HG03378 (cell line): ENCODE results near the gene SPIC.
"Not testable (repeated sequence)": the region's sequence is repeated elsewhere in the genome, so short reads cannot be mapped to it uniquely, and the experiment has no call there.

ENCODE experiments used
- ATAC-seq: cut with Tn5 transposase; IDR thresholded peaks from one replicate; pipeline ENCODE4 v1.9.1; 2021; ENCODE audit warnings: mild to moderate bottlenecking, moderate library complexity; ENCODE audit not compliant: unreplicated experiment

SPIC gene

DNA sequence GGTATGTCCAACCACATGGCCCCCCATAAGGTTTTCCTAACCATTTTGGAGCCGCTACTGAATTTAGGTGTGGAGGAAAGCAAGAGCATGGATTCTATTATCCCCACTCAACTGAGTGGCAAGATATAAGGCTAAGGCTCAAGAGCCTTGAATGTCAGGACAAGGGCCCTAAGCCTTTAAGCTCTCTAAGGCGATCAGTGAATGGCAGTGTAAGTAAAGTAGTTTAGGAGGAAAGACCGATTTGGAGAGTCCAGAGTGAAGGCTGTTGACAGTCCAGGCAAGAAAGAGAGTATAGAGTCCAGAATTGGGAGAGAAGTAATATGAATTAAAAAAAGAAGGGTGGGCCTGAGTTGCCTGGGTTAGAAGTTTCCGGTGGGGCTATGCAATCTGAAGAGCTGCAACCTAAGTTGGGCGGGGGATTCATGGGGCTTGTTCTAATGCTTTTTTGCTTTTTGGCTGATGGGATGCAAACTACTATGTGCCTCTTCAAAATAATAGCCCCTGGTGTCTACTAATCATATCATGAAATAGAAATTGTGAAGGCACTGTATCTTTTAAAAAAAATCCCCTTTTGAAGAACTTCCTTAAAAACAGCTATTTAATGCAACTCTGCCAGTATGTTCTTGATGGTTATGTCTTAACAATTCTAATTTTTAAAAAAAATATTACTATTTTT lies at the start of gene SPIC:
Gene SPIC (plus strand): TSS at position 626 of the 676 bp plus-strand sequence. CDS start 1,569 bp downstream, outside the sequence.
- no peak for ATAC-seq

DNA sequence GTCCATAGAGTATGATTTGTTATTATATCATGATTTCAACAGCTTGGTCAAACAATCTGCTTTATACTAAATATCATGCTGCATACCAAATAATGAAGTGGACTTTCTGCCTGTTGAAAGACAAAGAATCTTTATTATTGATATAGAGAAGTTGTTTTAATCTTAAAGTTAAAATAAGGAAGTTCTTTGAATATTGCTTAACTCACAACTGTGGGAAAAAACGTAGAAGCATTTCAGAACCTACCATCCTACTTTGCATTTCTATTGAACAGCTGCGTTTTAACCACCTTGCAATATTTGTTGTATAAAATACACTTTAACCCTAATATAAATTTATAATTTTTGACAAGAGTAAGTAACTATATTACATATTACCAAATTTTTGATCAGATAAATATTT lies 44.7 kb upstream of the SPIC start:
- no peak for ATAC-seq

DNA sequence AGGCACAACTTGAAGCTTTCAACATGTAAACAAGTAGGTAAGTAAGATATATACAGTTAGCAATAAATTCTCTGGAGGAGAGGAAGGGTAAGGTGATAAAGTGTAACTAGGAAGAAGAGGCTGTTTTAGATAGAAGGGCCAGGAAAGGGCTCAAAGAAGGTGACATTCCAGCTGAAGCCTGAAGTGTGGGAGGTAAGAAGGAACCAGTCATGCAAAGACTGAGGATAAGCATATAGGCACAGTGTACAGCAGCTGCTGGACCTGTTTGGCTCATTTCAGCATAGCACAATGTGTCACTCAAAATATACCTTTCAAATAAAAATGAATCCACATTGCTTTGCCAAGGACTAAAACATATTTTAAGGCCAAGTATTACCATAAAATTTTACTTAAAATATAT lies 39.0 kb upstream of the SPIC start:
- ATAC-seq = no peak

DNA sequence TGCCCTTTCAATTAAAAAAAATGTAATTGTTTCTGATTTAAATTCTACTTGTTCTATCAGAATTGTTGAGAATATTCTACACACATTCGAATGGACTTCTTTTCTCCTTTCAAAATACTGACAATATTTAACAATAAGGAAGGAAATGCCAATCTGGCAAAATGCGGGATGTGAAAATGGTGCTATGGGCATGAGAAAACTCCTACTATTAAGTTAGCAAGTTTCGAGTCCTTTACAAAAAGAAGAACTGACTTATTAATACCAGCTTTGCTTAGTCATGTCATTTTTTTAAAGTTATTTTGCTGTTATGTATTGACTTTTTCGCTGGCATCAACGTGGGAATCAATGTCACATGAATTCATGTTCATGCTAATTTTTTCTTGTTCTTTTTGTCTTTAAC lies 35.9 kb upstream of the SPIC start:
- no peak for ATAC-seq

DNA sequence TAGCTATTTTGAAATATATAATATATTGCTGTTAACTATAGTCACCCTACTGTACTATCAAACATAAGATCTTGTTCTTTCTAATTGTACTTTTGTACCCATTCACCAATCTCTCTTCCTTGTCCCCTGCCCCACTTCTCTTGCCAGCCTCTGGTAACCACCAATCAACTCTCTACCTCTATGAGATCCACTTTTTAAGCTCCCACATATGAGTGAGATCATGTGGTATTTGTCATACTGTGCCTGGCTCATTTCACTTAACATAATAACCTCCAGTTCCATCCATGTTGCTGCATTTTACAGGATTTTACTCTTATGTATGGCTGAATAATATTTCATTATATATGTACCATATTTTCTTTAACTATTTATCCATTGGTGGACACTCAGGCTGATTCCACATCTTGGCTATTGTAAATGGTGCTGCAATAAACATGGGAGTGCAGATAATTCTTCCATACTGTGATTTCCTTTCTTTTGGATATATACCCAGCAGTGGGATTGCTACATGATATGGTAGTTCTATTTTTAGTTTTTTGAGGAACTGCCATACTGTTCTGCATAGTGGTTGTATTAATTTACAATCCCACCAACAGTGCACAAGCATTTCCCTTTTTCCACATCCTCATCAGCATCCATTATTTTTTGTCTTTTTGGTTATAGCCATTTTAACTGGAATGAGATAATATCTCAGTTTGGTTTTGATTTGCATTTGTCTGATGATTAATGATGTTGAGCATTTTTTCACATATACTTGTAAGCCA lies 33.5 kb upstream of the SPIC start:
- no peak for ATAC-seq

DNA sequence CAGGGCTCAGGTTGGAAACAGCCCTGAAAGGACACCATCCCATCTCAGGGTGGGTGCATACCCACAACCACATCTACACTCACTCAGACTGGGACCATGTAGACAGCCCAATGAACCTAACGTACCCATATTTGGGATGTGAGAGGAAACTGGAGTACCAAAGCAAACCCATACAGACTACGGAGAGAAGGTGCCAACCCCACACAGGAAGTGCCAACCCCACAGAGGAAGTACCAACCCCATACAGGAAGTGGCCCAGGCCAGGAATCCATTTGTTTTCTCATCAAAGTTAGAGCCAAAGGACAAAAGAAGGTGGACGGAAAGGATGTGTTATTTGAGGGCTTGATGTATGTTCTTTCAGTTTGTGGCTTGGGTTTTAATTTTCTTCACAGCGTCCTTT lies 19.5 kb upstream of the SPIC start:
- no peak for ATAC-seq

DNA sequence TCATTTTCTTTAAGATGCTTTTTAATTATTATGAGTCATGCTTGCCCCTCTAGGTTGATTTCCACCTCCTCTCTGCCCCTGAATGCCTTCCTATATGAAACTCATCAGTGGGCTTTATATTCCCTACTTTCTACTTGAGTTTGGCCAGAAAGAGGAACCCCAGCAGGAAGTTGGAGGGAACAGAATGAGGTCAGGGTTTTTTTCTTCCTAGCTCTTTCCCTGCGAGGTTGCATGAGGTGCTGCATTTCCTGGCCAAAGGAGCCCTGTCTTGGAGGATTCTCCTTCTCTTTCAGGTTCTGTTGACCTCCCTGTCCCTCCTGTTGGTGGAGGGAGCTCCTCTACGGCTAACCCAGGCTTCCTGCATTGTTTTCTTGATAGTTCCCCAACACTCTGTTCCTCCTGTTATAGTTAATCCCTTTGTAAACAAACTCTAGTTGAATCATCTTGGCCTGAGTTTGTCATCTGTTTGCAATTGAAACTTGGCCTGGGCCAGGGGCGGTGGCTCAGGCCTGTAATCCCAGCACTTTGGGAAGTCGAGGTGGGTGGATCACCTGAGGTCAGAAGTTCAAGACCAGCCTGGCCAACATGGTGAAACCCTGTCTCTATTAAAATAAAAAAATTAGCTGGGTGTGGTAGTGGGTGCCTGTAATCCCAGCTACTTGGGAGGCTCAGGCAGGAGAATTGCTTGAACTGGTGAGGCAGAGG lies 15.3 kb upstream of the SPIC start:
- ATAC-seq = no peak

DNA sequence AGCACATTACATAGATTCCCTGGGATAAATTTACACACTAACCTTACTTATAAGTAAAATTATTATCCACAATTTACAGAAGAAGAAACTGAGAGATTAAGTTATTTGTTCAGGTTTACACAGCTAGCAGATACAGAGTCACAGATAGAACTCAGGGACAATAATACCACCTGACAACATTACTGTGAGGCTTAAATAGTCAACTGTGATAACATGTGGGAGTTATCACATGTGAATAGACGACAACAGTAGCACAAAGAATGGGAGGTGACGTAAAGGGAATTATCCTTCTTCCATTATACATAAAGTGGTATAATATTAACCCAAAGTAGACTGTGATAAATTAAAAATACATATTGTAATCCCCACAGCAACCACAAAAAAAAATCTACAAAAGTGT lies 6.2 kb upstream of the SPIC start:
- ATAC-seq = no peak

DNA sequence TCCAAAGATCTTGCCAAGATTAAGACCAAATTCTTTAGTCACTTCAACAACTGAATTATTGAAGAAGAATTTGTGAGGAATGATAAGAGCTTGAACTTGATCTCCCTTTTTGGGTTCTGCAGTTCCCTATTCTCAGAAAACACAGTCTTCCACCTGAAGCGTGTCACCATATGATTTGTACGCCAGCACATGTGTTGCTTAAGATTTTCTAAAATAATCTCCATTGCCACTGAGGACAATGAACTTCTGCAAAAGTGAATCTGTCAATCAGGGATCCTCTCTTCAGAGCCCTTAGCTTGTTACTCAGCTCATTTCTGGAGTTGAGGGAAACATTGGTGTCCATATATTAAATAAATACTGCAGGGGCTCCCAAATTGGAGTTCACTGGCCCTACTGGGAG lies 4.2 kb upstream of the SPIC start:
- ATAC-seq = no peak

DNA sequence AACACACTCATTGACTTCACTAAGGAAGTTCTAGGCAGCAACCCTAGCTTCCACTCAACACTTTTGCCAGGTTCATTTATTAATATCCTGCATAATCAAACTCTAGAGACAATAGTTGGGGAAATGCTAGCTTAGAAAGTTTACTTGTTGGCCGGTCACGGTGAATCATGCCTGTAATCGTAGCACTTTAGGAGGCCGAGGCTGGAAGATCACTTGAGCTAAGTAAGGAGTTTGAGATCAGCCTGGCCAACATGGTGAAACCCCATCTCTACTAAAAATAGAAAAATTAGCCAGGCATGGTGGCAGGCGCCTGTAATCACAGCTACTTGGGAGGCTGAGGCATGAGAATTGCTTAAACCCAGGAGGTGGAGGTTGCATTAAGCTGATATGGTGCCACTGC lies 3.3 kb upstream of the SPIC start:
- not testable (repeated sequence) for ATAC-seq

DNA sequence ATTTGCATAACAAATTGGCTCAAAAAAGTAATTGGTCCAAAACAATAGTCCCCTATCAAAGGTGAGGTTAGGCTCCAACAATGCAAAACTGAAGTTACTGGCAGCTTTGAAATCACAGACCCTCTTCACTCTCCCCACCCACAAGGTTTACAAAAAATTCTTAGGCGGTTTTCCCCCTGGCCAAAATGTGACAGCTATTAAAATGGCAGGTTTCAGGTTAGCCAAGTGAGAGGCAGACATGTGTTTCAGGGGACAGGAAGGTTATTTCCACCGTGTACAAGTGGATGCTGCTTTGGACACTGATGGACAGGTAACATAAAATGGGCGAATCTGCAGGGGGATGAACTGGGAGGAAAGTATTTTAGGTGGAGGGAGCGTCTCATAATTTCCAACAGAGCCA lies 888 bp upstream of the SPIC start:
- no peak for ATAC-seq

DNA sequence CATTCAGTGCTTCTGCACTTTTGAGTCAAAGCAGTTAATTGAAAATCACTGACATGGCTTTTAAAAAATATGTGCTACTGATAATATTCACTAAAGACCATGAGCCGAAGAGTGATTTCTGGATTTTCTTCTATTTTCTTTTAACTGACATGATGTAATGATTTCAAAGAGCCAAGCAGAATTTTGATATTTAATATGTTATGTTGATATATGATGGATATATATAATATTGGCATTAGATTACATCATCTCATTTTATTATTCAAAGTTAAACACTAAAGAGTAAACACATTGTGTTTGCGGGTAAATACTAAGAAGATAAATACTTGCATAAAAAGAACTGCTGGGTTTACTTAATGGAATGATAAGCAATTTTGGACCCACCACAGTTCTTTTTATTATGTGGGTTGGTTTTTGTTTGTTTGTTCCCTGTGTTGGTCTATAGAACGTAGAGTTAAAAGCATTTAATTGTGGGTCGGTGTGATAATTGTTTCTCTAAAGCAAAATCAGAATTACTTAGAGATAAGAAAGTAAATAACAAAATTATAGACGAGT lies 692 bp downstream of the SPIC start:
- ATAC-seq = no peak

DNA sequence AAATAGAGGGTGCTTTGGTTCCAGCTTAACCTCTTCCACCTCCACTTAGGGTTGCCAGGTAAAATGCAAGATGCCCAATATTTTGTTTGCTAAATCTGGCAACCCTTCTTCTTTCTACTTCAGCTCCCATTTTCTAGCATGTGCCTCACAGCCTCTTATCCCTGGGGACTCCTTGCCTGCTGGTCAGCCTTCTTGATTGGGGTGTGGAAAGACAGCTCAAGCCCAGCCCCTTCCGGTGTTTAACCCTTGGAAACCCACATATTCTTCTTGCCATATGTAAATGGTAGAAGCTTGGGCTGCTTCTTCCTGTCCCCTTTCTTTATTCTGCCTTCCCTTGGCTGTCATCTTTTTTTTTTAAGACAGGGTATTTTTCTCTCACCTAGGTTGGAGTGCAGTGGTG lies 5.7 kb downstream of the SPIC start:
- no peak for ATAC-seq

DNA sequence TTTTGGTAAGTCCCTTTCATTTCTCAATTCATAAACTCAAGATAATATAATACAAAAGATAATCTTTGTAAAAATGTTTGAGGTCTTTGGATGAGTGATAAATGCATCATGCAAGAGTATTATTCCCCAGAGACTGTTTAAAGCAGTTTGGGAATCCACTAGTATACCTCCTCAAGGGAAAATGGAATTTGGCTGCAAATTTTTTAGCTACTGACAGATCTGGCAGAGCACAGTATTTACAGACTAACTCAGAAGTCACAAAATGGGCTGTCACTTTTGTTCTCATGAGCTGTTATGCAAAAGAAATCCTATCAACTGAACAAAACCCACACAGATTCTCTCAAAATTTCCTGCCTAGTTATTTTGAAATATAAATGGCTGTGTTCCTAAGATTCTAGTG lies 9.9 kb downstream of the SPIC start:
- ATAC-seq = no peak

DNA sequence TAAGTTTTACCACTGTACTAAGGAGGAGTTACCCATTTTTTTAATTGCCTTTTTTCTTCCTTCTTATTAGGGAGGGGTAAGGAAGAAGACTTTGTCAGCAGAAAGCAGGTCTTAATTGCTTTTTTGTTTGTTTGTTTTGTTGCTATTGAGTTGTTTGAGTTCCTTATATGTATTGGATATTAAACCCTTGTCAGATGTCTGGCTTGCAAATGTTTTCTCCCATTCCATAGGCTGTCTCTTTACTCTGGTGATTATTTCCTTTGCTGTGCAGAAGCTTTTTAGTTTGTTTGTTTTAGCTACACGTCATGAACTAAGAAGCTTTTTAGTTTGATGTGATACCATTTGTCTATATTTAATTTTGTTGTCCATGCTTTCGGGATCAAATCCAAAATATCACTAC lies 13.3 kb downstream of the SPIC start:
- ATAC-seq = no peak

DNA sequence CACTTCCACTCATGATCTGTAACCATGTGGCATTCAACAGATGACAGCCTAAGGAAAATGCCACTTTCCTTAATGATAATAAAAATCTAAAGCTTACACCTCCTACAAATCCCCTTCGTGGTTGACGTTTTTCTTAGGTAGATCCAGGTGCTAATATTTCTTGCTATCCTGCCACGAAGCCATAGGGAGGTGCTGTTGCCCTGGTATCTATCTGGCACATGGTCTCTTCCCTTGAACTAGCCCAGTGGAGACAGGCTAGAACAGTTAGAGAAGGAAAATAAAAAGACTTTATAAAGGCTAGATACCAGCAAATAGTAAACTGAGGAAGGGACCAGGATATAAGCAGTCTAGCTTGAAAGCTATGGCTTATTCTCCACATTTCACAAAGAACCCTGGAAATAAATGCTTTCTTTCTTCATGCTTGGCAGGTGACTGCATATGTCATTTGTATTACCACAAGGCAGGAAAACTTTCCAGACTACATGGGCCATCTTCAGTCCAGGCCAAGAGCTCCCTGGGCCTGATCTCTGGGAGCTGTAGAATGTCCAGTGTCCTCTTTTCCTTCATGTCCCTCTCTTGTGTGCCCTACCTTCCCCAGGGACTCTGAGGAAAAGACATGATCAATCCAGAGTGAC lies 15.3 kb downstream of the SPIC start:
- no peak for ATAC-seq

DNA sequence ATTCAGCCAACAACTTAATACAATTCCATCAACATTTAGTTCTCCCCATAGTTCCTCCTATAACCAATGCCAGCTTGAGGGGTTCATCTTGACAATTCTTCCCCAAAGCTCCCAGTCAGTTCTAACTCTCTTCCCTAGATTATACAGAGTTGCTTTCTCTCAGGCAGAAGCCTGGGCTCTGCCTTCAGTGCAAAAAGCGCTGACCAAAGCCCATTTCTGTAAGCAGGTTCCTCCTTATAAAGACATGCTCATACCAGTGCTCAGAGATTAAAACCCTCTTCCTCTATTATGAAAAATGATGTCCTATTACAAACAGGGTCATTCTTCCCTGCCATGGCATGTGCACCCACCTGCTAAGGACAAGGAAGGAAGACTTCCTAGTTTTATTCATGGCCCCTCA lies 16.2 kb downstream of the SPIC start:
- no peak for ATAC-seq

DNA sequence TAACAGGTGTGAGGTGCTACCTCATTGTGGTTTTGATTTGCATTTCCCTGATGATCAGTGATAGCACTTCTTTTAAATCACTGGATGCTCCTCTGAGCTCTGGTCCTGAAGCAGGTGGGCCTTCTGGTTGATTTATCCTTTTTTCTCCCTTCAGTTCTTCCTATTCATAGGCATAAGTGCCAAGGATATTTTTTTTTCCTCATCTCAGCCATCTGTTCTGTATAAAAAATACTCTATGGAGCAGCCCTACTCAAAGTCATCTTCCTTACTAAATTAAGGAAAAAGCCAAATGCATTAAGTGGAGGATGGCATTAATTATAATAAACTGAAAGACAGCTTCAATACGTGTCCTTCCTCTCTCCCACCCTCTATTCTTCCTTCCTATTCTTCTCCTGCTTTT lies 18.4 kb downstream of the SPIC start:
- ATAC-seq = no peak

DNA sequence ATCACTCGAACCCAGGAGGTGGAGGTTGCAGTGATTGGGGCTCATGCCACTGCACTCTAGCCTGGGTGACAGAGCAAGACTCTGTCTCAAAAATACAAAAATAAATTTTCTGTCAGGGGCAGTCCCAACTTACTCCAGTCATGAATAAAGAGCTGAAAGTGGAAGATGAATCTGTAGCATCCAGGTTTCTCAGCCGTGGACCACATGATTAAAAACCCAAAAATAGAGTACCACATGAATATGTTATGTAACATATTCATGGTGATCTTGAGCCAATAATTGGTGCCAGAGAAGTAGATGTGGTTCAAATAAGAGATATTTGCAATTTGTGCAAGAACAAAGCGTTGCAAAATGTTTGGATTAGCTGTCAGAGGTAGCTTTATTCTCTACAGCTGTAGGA lies 23.1 kb downstream of the SPIC start:
- no peak for ATAC-seq

DNA sequence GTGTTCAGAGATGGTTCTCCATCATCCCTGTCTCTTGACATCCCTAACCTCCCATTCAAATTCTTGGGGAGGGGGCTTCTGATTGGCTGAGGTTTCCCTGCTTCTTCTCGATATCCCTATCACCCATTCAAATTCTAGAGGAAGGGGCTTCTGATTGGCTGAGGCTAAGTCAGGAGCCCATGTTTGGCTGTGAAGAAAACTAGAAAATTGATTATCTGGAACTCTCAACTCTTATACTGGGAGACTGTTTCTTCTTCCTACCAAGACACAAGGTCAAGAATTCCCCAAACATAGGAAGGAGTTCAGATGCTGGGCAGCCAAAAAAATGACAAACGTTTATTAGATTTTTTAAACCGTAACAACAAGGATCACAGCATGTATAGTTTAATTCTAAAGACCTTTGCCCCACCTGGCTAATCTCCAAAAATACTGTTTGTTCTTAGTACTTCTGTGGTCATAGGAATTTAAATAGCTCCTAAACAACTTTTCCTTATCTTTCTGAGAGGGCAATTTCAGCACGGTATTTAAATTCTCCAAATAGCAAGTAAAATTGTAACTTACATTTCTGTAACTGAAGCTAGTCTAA lies 26.4 kb downstream of the SPIC start:
- ATAC-seq = no peak

DNA sequence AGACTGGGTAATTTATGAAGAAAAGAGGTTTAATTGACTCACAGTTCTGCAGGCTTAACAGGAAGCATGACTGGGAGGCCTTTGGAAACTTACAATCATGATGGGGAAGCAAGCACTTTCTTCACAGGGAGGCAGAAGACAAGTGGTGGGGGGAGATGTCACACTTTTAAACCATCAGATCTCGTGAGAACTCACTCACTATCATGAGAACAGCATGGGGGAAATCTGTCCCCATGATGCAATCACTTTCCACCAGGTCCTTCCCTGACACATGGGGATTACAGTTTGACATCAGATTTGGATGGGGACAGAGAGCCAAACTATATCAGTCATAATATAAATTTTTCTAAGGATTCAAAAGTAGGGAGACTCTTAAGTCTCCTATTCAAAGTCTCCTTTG lies 46.0 kb downstream of the SPIC start:
- ATAC-seq = no peak
